Measurements from ENCODE around the gene CRAT. TPM values are rescaled to one million over a fixed set of nuclear protein-coding genes. Genes with fewer than 3 reads are reported as not detected.
"Not testable (repeated sequence)": the region's sequence is repeated elsewhere in the genome, so short reads cannot be mapped to it uniquely, and the experiment has no call there.

CRAT gene
- total RNA-seq, 1 experiment from 2014 or later, result 27.2 TPM

- DNase-seq (ENCODE audit: extremely low read depth, low read depth), result no peak
Observed at GRCh38 chr9:129113645-129114304, 3.2 kb upstream of the CRAT start.

GRCh38 chr9:129112526-129112925 is 1.9 kb upstream of the CRAT start:
- DNase-seq (ENCODE audit: extremely low read depth, low read depth), result not testable (repeated sequence)

- DNase-seq (ENCODE audit: extremely low read depth, low read depth), result no peak
Observed at GRCh38 chr9:129111528-129112151, 1.0 kb upstream of the CRAT start.

- DNase-seq (ENCODE audit: extremely low read depth, low read depth), result no peak
Observed at GRCh38 chr9:129109952-129110739, 447 bp downstream of the CRAT start.

GRCh38 chr9:129109537-129109903 is 1.1 kb downstream of the CRAT start:
- DNase-seq (ENCODE audit: extremely low read depth, low read depth), result no peak

GRCh38 chr9:129108805-129109536 is 1.6 kb downstream of the CRAT start:
- DNase-seq (ENCODE audit: extremely low read depth, low read depth), result no peak

GRCh38 chr9:129108083-129108804 is 2.3 kb downstream of the CRAT start:
- DNase-seq (ENCODE audit: extremely low read depth, low read depth), result no peak

- DNase-seq (ENCODE audit: extremely low read depth, low read depth), result no peak
Observed at GRCh38 chr9:129107651-129108050, 2.9 kb downstream of the CRAT start.

- DNase-seq (ENCODE audit: extremely low read depth, low read depth), result no peak
Observed at GRCh38 chr9:129105857-129106694, 4.5 kb downstream of the CRAT start.

- no peak for DNase-seq (ENCODE audit: extremely low read depth, low read depth)
Observed at GRCh38 chr9:129104051-129104450, 6.5 kb downstream of the CRAT start.

- DNase-seq (ENCODE audit: extremely low read depth, low read depth), result no peak
Observed at GRCh38 chr9:129103595-129103965, 7.0 kb downstream of the CRAT start.

- peak; percentile 61 for DNase-seq (ENCODE audit: extremely low read depth, low read depth)
Observed at GRCh38 chr9:129102791-129103594, 7.6 kb downstream of the CRAT start.

- DNase-seq (ENCODE audit: extremely low read depth, low read depth), result no peak
Observed at GRCh38 chr9:129102095-129102525, 8.5 kb downstream of the CRAT start.

GRCh38 chr9:129101279-129101678 is 9.3 kb downstream of the CRAT start:
- DNase-seq (ENCODE audit: extremely low read depth, low read depth), result no peak

GRCh38 chr9:129100383-129101169 is 10.0 kb downstream of the CRAT start:
- DNase-seq (ENCODE audit: extremely low read depth, low read depth), result no peak

- no peak for DNase-seq (ENCODE audit: extremely low read depth, low read depth)
Observed at GRCh38 chr9:129098328-129098727, 12.3 kb downstream of the CRAT start.

- DNase-seq (ENCODE audit: extremely low read depth, low read depth), result no peak
Observed at GRCh38 chr9:129097671-129098306, 12.8 kb downstream of the CRAT start.

Measured in NCI-H460 (cell line).